Panc1 (cell line): Measurements from ENCODE around the gene SSBP2. TPM values are rescaled to one million over a fixed set of nuclear protein-coding genes. Genes with fewer than 3 reads are reported as not detected.
A peak's percentile ranks its signal among the peaks of the same experiment; 100 is the strongest.

Source experiments
- ATAC-seq: fragments of 200-7000 bp; cut with Tn5 transposase; 2 replicates; pipeline ENCODE4 v1.9.1; 2020; ENCODE audit warnings: mild to moderate bottlenecking, moderate library complexity
- BruUV-seq: library from RNA; stranded (reverse); fragments of 400-500 nt; replicated peaks from 2 replicates; lab custom pipeline; 2021; lab: Mats Ljungman, UMichigan
- CTCF ChIA-PET: fragments of 300-600 bp; sonication (Branson Sonifier 250); formaldehyde crosslinking; loops from one replicate; lab custom pipeline; 2022; ENCODE audit warnings: antibody characterized with exemption; lab: Charles Lee
- POLR2A ChIA-PET: fragments of 300-600 bp; sonication (Branson Sonifier 250); formaldehyde crosslinking; loops from one replicate; lab custom pipeline; 2022; ENCODE audit warnings: antibody characterized with exemption; lab: Charles Lee
- DNase-seq: peaks from one replicate; pipeline ENCODE4 v3.0.0-alpha.2; 2010; ENCODE audit warnings: low read depth, low spot score
- H3K27ac ChIP-seq: 2 replicates; pipeline ENCODE4 v1.5.1; 2011; ENCODE audit warnings: mild to moderate bottlenecking, low read length, inconsistent platforms
- H3K27me3 ChIP-seq: fragments of 200-500 bp; sonication (Bioruptor generic); 2 replicates; pipeline ENCODE4 v1.6.0; 2014; ENCODE audit warnings: low read length, inconsistent platforms; ENCODE audit not compliant: control insufficient read depth, insufficient read depth
- H3K36me3 ChIP-seq: fragments of 200-500 bp; sonication (Bioruptor generic); 2 replicates; pipeline ENCODE4 v1.5.1; 2014; ENCODE audit warnings: inconsistent platforms, mild to moderate bottlenecking, low read length, moderate library complexity; ENCODE audit not compliant: control insufficient read depth, insufficient read depth
- H3K4me1 ChIP-seq: 2 replicates; pipeline ENCODE4 v1.5.1; 2011; ENCODE audit warnings: inconsistent platforms, mild to moderate bottlenecking, low read length, moderate library complexity; ENCODE audit not compliant: control insufficient read depth, insufficient read depth
- H3K4me3 ChIP-seq, 2 experiments: 2 replicates each; pipeline ENCODE4 v1.5.1; 2011 to 2012; ENCODE audit warnings: low read depth in 2 of 2, low read length in 2 of 2, mild to moderate bottlenecking in 2 of 2, inconsistent platforms in 1 of 2, moderate library complexity in 1 of 2
- H3K9me3 ChIP-seq: fragments of 200-500 bp; sonication (Bioruptor generic); 2 replicates; pipeline ENCODE4 v1.5.1; 2014; ENCODE audit warnings: low read depth, mild to moderate bottlenecking, inconsistent platforms, low read length, moderate library complexity; ENCODE audit not compliant: control insufficient read depth, insufficient read depth
- POLR2AphosphoS5 ChIP-seq: IDR thresholded peaks from 2 replicates; pipeline ENCODE4 v1.6.1; 2012; ENCODE audit warnings: mild to moderate bottlenecking, low read depth, low read length, moderate library complexity
- SIN3A ChIP-seq: IDR thresholded peaks from 2 replicates; pipeline ENCODE4 v1.6.1; 2012; ENCODE audit warnings: low read depth, mild to moderate bottlenecking, low read length, moderate library complexity, borderline replicate concordance; ENCODE audit not compliant: insufficient read depth
- TCF7L2 ChIP-seq: IDR thresholded peaks from 2 replicates; pipeline ENCODE4 v1.6.1; 2011; ENCODE audit warnings: mild to moderate bottlenecking, low read depth, low read length, inconsistent platforms
- in situ Hi-C: cut with HindIII; loops from 2 replicates; pipeline ENCODE4 v1.10.0; 2016; ENCODE audit warnings: low sequenced_read_pairs, low pct_unique_long_range_greater_than_20kb
- intact Hi-C: fragments of 100-400 bp; cut with micrococcal nuclease; formaldehyde crosslinking; loops from one replicate; pipeline ENCODE4 v1.10.0; 2022; ENCODE audit not compliant: unreplicated experiment
- total RNA-seq: library from RNA; stranded (reverse); gene quantifications from one replicate; pipeline ENCODE4 v1.2.1, GENCODE V29; 2021; ENCODE audit not compliant: unreplicated experiment
- TF ChIP-seq, protein P1 (sequence below): fragments of 450-650 bp; IDR thresholded peaks from 2 replicates; pipeline ENCODE4 v1.5.1; 2017; ENCODE audit warnings: mild to moderate bottlenecking
- TF ChIP-seq, protein P2 (sequence below), 2 experiments: IDR thresholded peaks; 2 replicates each; pipeline ENCODE4 v1.6.1; 2011 to 2012; ENCODE audit warnings: low read depth in 2 of 2, control low read depth in 1 of 2, low read length in 1 of 2, mild to moderate bottlenecking in 1 of 2, moderate library complexity in 1 of 2; ENCODE audit not compliant: insufficient read depth in 1 of 2

SSBP2 gene
- total RNA-seq, 1 experiment from 2014 or later: 16.3 TPM

DNA sequence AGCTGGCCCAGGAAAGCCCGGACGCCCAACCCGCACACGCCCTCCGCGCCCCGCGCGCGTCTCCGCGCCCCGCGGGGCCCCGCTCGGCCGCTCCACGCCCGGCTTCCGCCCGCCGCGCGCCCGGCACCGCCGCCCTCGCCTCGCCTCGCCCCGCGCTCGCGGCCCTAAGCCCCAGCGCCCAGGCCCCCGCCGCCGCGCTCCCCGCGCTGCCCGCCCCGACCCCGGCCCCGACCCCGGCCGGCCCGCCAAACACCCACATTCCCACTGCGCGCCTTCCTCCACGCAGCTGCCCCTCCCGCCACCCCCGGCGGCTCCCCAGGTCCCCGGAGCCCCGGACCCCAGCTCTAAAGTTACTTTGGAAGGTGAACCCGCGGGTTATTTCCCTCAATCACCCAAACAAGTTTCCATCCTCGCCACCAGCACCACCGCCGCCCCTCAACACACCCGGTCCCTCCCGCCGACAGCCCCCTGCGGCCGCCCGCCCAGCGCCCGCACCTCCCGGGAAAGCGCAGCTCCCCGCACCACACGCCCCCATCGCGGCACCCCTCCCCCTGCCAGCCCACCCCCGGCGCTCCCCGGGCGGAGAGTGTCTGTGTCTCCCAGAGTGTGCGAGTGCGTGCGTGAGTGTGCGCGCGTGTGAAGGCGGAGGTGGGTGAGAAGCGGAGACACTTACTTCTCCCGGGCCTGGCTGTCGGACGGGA, 439 bp downstream of the SSBP2 start:
- H3K4me1 ChIP-seq: peaks cover 19% of the 10 kb centered on the region
- H3K27ac ChIP-seq: no peak overlapping the region
- ATAC-seq (peak; percentile 8), DNase-seq (no peak)
- no TSS peak for BruUV-seq
- ChIA-PET POLR2A (interaction anchor here (0.6 to 0.8 kb wide), 4 partner anchors 101 to 221 kb away, joined by 3 to 4 read pairs (median 3); no protein-coding TSS in a partner anchor), CTCF (interaction anchor here (0.6 to 1.0 kb wide), 2 partner anchors 101 to 465 kb away, joined by 5 to 11 read pairs; no protein-coding TSS in a partner anchor)
- no peaks in the 10 kb centered on the region for H3K27me3 ChIP-seq
- TF ChIP-seq TCF7L2: no peak
- no peak for TF ChIP-seq POLR2AphosphoS5
- no peak for TF ChIP-seq SIN3A
- TF ChIP-seq, protein P1, sequence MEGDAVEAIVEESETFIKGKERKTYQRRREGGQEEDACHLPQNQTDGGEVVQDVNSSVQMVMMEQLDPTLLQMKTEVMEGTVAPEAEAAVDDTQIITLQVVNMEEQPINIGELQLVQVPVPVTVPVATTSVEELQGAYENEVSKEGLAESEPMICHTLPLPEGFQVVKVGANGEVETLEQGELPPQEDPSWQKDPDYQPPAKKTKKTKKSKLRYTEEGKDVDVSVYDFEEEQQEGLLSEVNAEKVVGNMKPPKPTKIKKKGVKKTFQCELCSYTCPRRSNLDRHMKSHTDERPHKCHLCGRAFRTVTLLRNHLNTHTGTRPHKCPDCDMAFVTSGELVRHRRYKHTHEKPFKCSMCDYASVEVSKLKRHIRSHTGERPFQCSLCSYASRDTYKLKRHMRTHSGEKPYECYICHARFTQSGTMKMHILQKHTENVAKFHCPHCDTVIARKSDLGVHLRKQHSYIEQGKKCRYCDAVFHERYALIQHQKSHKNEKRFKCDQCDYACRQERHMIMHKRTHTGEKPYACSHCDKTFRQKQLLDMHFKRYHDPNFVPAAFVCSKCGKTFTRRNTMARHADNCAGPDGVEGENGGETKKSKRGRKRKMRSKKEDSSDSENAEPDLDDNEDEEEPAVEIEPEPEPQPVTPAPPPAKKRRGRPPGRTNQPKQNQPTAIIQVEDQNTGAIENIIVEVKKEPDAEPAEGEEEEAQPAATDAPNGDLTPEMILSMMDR: no peak
- TF ChIP-seq, protein P2, sequence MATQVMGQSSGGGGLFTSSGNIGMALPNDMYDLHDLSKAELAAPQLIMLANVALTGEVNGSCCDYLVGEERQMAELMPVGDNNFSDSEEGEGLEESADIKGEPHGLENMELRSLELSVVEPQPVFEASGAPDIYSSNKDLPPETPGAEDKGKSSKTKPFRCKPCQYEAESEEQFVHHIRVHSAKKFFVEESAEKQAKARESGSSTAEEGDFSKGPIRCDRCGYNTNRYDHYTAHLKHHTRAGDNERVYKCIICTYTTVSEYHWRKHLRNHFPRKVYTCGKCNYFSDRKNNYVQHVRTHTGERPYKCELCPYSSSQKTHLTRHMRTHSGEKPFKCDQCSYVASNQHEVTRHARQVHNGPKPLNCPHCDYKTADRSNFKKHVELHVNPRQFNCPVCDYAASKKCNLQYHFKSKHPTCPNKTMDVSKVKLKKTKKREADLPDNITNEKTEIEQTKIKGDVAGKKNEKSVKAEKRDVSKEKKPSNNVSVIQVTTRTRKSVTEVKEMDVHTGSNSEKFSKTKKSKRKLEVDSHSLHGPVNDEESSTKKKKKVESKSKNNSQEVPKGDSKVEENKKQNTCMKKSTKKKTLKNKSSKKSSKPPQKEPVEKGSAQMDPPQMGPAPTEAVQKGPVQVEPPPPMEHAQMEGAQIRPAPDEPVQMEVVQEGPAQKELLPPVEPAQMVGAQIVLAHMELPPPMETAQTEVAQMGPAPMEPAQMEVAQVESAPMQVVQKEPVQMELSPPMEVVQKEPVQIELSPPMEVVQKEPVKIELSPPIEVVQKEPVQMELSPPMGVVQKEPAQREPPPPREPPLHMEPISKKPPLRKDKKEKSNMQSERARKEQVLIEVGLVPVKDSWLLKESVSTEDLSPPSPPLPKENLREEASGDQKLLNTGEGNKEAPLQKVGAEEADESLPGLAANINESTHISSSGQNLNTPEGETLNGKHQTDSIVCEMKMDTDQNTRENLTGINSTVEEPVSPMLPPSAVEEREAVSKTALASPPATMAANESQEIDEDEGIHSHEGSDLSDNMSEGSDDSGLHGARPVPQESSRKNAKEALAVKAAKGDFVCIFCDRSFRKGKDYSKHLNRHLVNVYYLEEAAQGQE (IDR thresholded peaks at IDR 0.05; ENCODE audit: insufficient read depth in 1 of 2, low read depth in 2 of 2, low read length in 1 of 2): no peak
- intact Hi-C loops: loop anchor here (2.0 to 10.0 kb wide), 3 partner anchors 102 to 474 kb away; no protein-coding TSS in a partner anchor
- no peaks in the 10 kb centered on the region for H3K9me3 ChIP-seq
- in situ Hi-C loops: no loop called here
- H3K36me3 ChIP-seq: no peaks in the 10 kb centered on the region
- H3K4me3 ChIP-seq: peak overlapping the region; percentile 47 to 65

DNA sequence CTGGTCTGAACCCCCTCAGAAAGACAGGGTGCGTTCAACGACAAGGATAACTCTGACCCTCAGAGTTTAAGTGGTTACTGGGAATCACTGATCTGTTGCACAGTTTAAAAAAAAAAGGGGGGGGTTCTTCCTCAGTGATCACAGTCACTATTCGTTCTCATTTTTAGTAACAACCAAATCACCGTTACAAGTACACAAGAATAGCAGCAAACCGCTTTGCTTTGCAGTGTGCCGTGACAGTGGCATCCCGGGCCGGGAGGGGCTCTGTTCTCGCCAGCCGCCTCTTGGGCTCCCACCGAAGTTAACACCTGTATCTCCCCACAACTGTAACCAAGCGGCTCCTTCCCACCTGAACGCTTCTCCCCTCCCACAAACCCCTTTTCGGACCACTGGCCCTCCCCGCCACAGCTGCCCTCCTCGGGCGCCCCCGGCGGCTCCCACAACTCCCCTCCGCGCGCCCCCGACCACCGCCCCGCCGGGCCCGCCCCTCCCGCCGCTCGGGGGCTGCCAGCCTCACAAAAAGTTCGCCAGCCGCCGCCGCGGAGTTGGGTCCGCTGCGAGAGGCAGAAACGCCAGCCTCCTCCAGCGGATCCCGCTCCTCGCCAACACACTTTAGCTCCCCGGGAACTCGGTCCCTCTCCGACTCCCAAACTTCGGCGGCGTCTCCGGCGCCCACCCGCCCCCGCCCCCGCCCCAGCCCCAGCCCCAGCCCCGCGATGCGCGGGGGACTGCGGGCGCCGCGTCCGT, 1.2 kb downstream of the SSBP2 start:
- intact Hi-C loops (loop anchor here (2.0 to 10.0 kb wide), 6 partner anchors 103 to 475 kb away; no protein-coding TSS in a partner anchor), in situ Hi-C loops (no loop called here)
- ATAC-seq (no peak), DNase-seq (no peak)
- POLR2A ChIA-PET: no interaction called here
- Histone ChIP-seq H3K4me3 (peak overlapping the region; percentile 46 to 47), H3K9me3 (no peaks in the 10 kb centered on the region), H3K4me1 (peaks cover 17% of the 10 kb centered on the region), H3K27ac (no peak overlapping the region), H3K27me3 (no peaks in the 10 kb centered on the region), H3K36me3 (no peaks in the 10 kb centered on the region)
- CTCF ChIA-PET: no interaction called here
- TF ChIP-seq POLR2AphosphoS5 (no peak), TCF7L2 (no peak), SIN3A (no peak)
- TF ChIP-seq, protein P1: no peak
- TF ChIP-seq, protein P2 (IDR thresholded peaks at IDR 0.05; ENCODE audit: insufficient read depth in 1 of 2, low read depth in 2 of 2, low read length in 1 of 2): no peak
- no TSS peak for BruUV-seq
